HepG2 (cell line): ENCODE results near the gene CAVIN1. TPM values are rescaled to one million over a fixed set of nuclear protein-coding genes. Genes with fewer than 3 reads are reported as not detected.

ENCODE experiments used
- ATF7 ChIP-seq, 2 experiments: fragments of 450-650 bp in 1 of 2; sonication (generic) in 1 of 2; formaldehyde crosslinking in 1 of 2; IDR thresholded peaks; 2 replicates each; pipeline versions ENCODE4 v1.4.0 to v1.6.1; 2016 to 2020; ENCODE audit warnings: antibody characterized with exemption in 1 of 2, mild to moderate bottlenecking in 1 of 2, missing genetic modification reagents in 1 of 2
- BCL6 ChIP-seq: IDR thresholded peaks from 2 replicates; pipeline ENCODE4 v1.6.1; 2016; ENCODE audit warnings: missing genetic modification reagents, missing compliant biosample characterization
- CHD2 ChIP-seq: IDR thresholded peaks from 2 replicates; pipeline ENCODE4 v1.6.1; 2011; ENCODE audit warnings: low read depth, low read length, improper control_type of control experiment
- FOXC1 ChIP-seq: sonication (generic); formaldehyde crosslinking; IDR thresholded peaks from 2 replicates; pipeline ENCODE4 v1.8.0; 2022; ENCODE audit warnings: mild to moderate bottlenecking, missing genetic modification reagents, borderline replicate concordance
- IRF2 ChIP-seq: IDR thresholded peaks from 2 replicates; pipeline ENCODE4 v1.6.1; 2018; ENCODE audit warnings: missing genetic modification reagents, missing compliant biosample characterization
- PAWR ChIP-seq: sonication (generic); formaldehyde crosslinking; IDR thresholded peaks from 2 replicates; pipeline ENCODE4 v1.4.0; 2020; ENCODE audit warnings: missing genetic modification reagents, mild to moderate bottlenecking, borderline replicate concordance
- PHF20 ChIP-seq: sonication (generic); formaldehyde crosslinking; IDR thresholded peaks from 2 replicates; pipeline ENCODE4 v1.5.0; 2020; ENCODE audit warnings: mild to moderate bottlenecking, missing genetic modification reagents
- RFXANK ChIP-seq: IDR thresholded peaks from 2 replicates; pipeline ENCODE4 v1.6.1; 2016
- ZFY ChIP-seq: sonication (generic); formaldehyde crosslinking; IDR thresholded peaks from 2 replicates; pipeline ENCODE4 v1.4.0; 2020; ENCODE audit warnings: missing genetic modification reagents
- ZNF432 ChIP-seq: sonication (generic); formaldehyde crosslinking; IDR thresholded peaks from 2 replicates; pipeline ENCODE4 v1.5.0; 2020; ENCODE audit warnings: missing genetic modification reagents, mild to moderate bottlenecking, borderline replicate concordance
- ZNF724P ChIP-seq: sonication (generic); formaldehyde crosslinking; IDR thresholded peaks from 2 replicates; pipeline ENCODE4 v1.8.0; 2022; ENCODE audit warnings: missing genetic modification reagents, borderline replicate concordance
- ZNF83 ChIP-seq: sonication (generic); formaldehyde crosslinking; IDR thresholded peaks from 2 replicates; pipeline ENCODE4 v1.4.0; 2020; ENCODE audit warnings: missing genetic modification reagents, mild to moderate bottlenecking, borderline replicate concordance
- polyA plus RNA-seq, 8 experiments: library from polyadenylated mRNA; depleted of rRNA in 3 of 8; stranded (reverse) in 7 of 8; unstranded in 1 of 8; fragments of >200 nt; fragmentation: Illumina TruSeq in 4 of 8; extraction: Trizol in 4 of 8; gene quantifications; 2 replicates each; pipeline versions ENCODE4 v1.2.1 to v1.2.3, GENCODE V29; 2011 to 2016; ENCODE audit warnings: low read depth in 4 of 8, missing spikeins in 1 of 8, mixed read lengths in 1 of 8; ENCODE audit not compliant: insufficient read depth in 1 of 8
- total RNA-seq, 5 experiments: library from RNA; depleted of rRNA; stranded (reverse); fragments of >200 nt; fragmentation: Illumina TruSeq; extraction: Trizol; gene quantifications; 2 replicates each; pipeline ENCODE4 v1.2.3, GENCODE V29; 2016; ENCODE audit warnings: low read depth in 1 of 5
- TF ChIP-seq, protein P1 (sequence below): sonication (generic); formaldehyde crosslinking; IDR thresholded peaks from 2 replicates; pipeline ENCODE4 v1.4.0; 2020; ENCODE audit warnings: mild to moderate bottlenecking, missing genetic modification reagents, borderline replicate concordance
- TF ChIP-seq, protein P2 (sequence below): sonication (generic); formaldehyde crosslinking; IDR thresholded peaks from 2 replicates; pipeline ENCODE4 v1.9.0; 2021; ENCODE audit warnings: mild to moderate bottlenecking, missing genetic modification reagents
- TF ChIP-seq, protein P3 (sequence below): sonication (generic); formaldehyde crosslinking; IDR thresholded peaks from 2 replicates; pipeline ENCODE4 v1.4.0; 2020; ENCODE audit warnings: missing genetic modification reagents, borderline replicate concordance
- TF ChIP-seq, protein P4 (sequence below): sonication (generic); formaldehyde crosslinking; IDR thresholded peaks from 2 replicates; pipeline ENCODE4 v1.4.0; 2020; ENCODE audit warnings: missing genetic modification reagents; ENCODE audit errors: not compliant biosample characterization

The CAVIN1 gene
- total and polyA plus RNA-seq, 2 of the 13 experiments (the other 11 are each of a cell fraction or from before 2014, with no cell fraction given), result 15.9 to 25.5 TPM

DNA sequence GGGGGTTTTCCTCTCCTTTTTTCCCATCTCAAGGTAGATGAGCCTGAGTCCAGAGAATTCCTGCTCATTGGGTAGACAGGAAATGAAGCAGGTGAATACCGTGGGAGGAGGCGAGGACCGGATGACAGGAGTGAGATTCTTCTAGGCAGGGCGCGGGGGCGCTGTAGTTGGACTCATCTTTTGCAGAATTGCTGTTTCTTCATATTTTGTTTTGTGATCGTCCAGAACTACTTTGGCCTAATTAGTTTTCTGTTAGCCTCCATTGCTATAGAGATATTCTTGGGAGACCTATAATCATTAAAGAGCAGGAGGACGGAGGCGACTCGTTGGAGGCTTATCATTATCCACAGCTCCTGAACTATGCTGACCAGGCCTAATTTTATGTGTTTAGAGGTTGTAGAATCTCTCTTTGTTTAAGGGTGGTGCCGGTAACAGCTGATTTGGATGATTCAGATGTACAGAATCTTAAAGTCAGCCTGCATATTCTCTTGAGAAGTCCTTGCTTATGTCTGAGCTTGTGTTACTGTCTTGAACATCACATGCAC, 36.3 kb upstream of the CAVIN1 start (continued):
- TF ChIP-seq, protein P1, sequence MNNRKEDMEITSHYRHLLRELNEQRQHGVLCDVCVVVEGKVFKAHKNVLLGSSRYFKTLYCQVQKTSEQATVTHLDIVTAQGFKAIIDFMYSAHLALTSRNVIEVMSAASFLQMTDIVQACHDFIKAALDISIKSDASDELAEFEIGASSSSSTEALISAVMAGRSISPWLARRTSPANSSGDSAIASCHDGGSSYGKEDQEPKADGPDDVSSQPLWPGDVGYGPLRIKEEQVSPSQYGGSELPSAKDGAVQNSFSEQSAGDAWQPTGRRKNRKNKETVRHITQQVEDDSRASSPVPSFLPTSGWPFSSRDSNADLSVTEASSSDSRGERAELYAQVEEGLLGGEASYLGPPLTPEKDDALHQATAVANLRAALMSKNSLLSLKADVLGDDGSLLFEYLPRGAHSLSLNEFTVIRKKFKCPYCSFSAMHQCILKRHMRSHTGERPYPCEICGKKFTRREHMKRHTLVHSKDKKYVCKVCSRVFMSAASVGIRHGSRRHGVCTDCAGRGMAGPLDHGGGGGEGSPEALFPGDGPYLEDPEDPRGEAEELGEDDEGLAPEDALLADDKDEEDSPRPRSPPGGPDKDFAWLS (CRISPR knock-in tag), result no peak
- no peak for TF ChIP-seq ATF7 (IDR thresholded peaks at IDR 0.05)
- no peak for TF ChIP-seq ATF7 (CRISPR knock-in tag; IDR thresholded peaks at IDR 0.05)
- TF ChIP-seq ZFY, result no peak
- TF ChIP-seq ZNF432 (CRISPR knock-in tag), result no peak
- TF ChIP-seq CHD2, result no peak
- no peak for TF ChIP-seq PHF20
- TF ChIP-seq, protein P2, sequence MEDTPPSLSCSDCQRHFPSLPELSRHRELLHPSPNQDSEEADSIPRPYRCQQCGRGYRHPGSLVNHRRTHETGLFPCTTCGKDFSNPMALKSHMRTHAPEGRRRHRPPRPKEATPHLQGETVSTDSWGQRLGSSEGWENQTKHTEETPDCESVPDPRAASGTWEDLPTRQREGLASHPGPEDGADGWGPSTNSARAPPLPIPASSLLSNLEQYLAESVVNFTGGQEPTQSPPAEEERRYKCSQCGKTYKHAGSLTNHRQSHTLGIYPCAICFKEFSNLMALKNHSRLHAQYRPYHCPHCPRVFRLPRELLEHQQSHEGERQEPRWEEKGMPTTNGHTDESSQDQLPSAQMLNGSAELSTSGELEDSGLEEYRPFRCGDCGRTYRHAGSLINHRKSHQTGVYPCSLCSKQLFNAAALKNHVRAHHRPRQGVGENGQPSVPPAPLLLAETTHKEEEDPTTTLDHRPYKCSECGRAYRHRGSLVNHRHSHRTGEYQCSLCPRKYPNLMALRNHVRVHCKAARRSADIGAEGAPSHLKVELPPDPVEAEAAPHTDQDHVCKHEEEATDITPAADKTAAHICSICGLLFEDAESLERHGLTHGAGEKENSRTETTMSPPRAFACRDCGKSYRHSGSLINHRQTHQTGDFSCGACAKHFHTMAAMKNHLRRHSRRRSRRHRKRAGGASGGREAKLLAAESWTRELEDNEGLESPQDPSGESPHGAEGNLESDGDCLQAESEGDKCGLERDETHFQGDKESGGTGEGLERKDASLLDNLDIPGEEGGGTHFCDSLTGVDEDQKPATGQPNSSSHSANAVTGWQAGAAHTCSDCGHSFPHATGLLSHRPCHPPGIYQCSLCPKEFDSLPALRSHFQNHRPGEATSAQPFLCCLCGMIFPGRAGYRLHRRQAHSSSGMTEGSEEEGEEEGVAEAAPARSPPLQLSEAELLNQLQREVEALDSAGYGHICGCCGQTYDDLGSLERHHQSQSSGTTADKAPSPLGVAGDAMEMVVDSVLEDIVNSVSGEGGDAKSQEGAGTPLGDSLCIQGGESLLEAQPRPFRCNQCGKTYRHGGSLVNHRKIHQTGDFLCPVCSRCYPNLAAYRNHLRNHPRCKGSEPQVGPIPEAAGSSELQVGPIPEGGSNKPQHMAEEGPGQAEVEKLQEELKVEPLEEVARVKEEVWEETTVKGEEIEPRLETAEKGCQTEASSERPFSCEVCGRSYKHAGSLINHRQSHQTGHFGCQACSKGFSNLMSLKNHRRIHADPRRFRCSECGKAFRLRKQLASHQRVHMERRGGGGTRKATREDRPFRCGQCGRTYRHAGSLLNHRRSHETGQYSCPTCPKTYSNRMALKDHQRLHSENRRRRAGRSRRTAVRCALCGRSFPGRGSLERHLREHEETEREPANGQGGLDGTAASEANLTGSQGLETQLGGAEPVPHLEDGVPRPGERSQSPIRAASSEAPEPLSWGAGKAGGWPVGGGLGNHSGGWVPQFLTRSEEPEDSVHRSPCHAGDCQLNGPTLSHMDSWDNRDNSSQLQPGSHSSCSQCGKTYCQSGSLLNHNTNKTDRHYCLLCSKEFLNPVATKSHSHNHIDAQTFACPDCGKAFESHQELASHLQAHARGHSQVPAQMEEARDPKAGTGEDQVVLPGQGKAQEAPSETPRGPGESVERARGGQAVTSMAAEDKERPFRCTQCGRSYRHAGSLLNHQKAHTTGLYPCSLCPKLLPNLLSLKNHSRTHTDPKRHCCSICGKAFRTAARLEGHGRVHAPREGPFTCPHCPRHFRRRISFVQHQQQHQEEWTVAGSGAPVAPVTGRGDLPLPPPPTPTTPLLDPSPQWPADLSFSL, result peak; percentile 11; the same call in 1 of the 2 replicates
- no peak for TF ChIP-seq PAWR (CRISPR knock-in tag)
- TF ChIP-seq RFXANK (CRISPR knock-in tag), result 0 out of 2 replicates have a peak, but pooled peaks have one; percentile 6
- 0 out of 2 replicates have a peak, but pooled peaks have one; percentile 4 for TF ChIP-seq BCL6 (CRISPR knock-in tag)
- no peak for TF ChIP-seq FOXC1 (CRISPR knock-in tag)
- 0 out of 2 replicates have a peak, but pooled peaks have one; percentile 47 for TF ChIP-seq IRF2 (CRISPR knock-in tag)
- TF ChIP-seq, protein P3, sequence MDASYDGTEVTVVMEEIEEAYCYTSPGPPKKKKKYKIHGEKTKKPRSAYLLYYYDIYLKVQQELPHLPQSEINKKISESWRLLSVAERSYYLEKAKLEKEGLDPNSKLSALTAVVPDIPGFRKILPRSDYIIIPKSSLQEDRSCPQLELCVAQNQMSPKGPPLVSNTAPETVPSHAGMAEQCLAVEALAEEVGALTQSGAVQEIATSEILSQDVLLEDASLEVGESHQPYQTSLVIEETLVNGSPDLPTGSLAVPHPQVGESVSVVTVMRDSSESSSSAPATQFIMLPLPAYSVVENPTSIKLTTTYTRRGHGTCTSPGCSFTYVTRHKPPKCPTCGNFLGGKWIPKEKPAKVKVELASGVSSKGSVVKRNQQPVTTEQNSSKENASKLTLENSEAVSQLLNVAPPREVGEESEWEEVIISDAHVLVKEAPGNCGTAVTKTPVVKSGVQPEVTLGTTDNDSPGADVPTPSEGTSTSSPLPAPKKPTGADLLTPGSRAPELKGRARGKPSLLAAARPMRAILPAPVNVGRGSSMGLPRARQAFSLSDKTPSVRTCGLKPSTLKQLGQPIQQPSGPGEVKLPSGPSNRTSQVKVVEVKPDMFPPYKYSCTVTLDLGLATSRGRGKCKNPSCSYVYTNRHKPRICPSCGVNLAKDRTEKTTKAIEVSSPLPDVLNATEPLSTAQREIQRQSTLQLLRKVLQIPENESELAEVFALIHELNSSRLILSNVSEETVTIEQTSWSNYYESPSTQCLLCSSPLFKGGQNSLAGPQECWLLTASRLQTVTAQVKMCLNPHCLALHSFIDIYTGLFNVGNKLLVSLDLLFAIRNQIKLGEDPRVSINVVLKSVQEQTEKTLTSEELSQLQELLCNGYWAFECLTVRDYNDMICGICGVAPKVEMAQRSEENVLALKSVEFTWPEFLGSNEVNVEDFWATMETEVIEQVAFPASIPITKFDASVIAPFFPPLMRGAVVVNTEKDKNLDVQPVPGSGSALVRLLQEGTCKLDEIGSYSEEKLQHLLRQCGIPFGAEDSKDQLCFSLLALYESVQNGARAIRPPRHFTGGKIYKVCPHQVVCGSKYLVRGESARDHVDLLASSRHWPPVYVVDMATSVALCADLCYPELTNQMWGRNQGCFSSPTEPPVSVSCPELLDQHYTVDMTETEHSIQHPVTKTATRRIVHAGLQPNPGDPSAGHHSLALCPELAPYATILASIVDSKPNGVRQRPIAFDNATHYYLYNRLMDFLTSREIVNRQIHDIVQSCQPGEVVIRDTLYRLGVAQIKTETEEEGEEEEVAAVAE (CRISPR knock-in tag), result no peak
- no peak for TF ChIP-seq ZNF83 (CRISPR knock-in tag)
- TF ChIP-seq ZNF724P (CRISPR knock-in tag), result no peak
- TF ChIP-seq, protein P4, sequence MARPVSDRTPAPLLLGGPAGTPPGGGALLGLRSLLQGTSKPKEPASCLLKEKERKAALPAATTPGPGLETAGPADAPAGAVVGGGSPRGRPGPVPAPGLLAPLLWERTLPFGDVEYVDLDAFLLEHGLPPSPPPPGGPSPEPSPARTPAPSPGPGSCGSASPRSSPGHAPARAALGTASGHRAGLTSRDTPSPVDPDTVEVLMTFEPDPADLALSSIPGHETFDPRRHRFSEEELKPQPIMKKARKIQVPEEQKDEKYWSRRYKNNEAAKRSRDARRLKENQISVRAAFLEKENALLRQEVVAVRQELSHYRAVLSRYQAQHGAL (CRISPR knock-in tag), result no peak
